ENCODE data around the gene EXOC6B.

EXOC6B gene

GRCh38 chr2:72731116-72731515 is 94.7 kb downstream of the EXOC6B start:
- DNase-seq = no peak

DNA sequence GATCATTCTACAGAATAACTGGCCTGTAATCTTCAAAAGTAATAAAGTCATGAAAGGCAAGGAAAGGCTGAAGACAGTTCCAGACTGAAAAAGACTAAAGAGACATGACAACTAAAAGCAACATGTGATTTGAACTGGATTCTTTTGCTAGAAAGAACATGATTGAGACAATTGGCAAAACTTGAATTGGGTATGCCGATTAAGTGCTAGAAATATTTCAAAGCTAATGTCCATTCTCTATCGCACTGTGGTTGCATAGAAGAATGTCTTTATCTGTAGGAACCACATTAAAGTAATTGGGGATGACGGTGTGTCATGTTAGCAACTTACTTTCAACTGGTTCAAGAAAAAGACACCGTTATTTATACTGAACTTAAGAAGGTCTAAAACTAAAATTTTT is 98.5 kb downstream of the EXOC6B start:
- no peak for DNase-seq

- DNase-seq = no peak
These were observed 102.0 kb downstream of the EXOC6B start for GRCh38 chr2:72723769-72724370.

- DNase-seq = no peak
These were observed 103.3 kb downstream of the EXOC6B start for GRCh38 chr2:72722492-72723070.

DNA sequence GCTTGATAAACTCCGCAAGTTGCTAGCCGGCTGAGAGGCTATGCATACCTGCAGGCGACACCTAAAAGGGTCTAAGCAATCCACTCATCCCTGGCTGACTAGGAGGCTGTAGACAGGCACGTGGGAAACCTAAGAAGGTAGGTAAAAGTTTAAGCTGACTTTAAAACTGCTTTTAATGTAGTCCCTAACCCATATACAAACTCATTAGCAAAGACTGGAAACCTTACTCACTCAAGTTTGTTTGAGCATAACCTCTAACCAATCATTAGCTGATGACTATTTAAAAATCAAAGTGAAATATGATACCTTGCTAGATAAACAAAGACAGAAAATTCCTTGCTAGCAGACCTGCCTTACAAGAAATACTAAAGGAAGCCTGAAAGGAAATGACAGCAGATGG is 106.4 kb downstream of the EXOC6B start:
- DNase-seq = no peak

DNA sequence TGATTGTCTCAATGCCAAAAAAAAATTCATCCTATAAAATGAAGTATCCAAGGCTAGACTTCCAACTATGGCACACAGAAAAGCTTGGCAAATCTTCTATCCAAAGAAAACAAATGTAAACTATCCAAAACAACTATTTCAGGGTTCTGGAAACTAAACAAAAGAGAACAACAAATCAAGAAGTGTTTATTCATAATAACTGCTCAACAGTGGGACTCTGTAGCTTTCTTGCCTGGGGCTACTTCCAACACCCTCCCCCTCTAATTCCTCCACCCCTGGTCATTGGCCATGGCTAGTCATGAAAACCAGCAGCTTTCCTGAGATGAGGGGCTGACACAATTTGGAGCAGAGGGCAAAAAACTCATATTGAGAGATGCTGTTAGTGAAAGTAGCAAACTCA is 107.0 kb downstream of the EXOC6B start:
- DNase-seq = no peak

- DNase-seq = no peak
These were observed 109.2 kb downstream of the EXOC6B start for GRCh38 chr2:72716601-72717000.

DNA sequence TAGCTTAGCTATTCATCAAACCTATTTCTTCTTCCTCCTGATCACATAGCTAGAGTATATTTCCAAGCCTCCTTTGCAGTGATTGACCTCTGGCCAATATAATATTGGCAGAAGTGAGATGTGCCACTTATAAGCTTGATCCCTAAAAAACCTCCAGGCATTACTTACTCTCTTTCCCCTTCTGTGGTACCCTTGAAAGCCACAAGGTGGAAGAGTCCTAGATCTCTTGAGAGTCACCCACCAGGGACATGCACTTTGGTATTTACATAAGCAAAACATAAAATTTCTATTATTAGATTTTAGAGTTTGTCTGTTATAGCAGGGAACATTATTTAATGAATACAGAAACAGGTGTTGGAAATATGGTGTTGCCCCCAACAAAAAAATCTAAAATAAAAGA is 112.0 kb downstream of the EXOC6B start:
- no peak for DNase-seq

DNA sequence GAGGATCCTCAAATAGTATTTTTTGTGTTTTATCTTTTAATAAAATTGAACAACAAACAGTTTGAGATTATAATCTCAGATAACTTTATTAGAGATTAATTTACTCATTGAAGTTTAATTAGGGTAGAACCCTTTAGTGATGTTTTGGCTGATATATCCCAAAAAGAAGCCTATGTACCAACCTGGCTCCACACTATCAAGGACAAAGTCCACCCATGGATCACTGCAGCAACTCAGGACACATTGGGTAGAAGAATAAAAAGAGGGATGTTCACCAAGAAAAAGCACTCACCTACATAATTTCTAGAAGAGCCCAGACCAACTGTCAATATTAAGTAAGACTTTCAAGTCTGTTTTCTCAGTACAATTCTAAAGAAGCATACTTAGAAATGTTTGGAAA is 112.9 kb downstream of the EXOC6B start:
- no peak for DNase-seq

DNA sequence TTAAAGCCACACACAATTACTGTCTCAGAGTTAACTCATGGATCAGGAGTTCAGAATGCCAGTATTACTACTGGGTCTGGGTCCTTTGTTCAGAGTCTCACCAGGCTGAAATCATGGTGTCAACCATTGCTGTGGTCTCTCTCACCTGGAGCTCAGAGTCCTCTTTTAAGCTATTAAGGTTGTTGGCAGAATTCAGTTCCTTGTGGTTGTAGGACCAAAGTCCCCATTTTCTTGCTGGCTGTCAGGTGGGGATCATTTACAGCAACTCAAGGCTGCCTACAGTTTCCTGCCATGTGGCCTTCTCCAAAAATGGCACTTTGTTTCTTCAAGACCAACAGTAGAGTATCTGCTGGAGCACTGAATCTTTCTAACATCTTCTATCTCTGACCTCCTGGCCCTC is 113.5 kb downstream of the EXOC6B start:
- DNase-seq = no peak

DNA sequence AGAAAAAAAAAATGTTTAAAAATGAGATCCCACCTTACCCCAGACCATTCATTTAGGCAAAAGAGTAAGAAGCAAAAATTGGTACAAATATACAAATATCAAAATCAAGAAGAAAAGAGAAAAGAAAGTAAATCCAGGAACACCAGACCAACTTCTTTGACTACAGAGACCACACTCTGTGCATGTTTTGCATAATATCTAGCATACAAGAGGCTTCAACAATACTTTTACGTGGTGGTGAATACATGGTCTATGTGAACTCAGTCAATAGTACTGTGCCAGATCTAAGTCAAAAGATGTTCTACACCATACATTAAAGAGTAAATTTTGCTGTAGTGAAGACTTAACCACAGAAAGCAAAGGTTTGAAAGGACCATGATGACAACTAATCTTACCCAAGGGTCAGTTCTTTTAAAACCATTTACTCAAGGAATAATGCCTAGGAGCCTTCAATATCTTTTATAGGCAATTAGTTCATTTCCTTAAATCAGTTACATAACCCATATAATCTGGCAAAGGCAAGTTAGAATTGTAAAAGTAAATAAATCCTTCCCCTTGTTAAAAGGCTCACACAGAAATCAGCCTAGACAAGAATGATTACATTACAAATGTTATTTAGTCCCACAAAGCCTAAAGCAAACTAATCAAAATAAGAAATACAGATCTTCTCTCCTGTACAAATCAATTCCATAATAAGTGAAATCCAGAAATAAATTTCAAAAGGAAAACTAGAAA is 115.2 kb downstream of the EXOC6B start:
- no peak for DNase-seq

- DNase-seq = no peak
These were observed 117.6 kb downstream of the EXOC6B start for GRCh38 chr2:72708236-72708635.

DNA sequence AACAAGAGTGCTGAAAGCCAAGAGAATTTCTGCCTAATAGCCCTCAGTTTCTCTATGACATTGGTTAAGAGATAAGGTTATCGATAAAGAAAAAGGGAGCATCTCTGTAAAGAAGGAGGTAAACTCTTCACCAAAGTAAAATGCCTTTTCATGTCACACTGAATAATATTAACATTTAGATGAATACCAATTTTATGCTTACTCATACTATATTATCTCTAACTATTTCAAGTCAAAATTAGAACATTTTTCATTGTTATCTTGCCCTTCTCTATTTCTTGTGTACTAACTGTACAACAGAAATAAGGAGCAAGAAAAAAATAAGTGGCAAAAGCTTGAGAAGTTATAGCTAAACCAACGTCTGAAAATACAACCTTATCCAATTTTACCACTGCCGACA is 127.5 kb downstream of the EXOC6B start:
- DNase-seq = no peak

- no peak for DNase-seq
These were observed 129.3 kb downstream of the EXOC6B start for GRCh38 chr2:72696559-72696958.

DNA sequence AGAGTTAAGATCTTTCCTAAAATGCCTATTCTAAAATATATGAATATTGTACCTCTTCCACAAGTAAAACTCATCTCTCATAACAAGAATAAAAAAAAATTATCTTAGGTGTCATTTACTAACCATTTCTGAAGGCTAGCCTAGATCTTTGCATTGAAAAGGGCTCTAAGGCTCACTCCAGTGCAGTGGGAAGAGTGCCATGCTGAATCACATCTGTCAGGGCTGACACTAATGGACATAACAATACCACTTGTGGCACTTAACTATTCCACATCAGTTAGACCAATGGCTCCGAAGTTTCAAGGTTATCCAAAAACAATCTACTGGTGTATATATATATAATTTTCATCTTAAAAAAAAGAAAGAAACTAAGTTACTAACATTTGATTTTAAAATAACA is 130.2 kb downstream of the EXOC6B start:
- DNase-seq = no peak

DNA sequence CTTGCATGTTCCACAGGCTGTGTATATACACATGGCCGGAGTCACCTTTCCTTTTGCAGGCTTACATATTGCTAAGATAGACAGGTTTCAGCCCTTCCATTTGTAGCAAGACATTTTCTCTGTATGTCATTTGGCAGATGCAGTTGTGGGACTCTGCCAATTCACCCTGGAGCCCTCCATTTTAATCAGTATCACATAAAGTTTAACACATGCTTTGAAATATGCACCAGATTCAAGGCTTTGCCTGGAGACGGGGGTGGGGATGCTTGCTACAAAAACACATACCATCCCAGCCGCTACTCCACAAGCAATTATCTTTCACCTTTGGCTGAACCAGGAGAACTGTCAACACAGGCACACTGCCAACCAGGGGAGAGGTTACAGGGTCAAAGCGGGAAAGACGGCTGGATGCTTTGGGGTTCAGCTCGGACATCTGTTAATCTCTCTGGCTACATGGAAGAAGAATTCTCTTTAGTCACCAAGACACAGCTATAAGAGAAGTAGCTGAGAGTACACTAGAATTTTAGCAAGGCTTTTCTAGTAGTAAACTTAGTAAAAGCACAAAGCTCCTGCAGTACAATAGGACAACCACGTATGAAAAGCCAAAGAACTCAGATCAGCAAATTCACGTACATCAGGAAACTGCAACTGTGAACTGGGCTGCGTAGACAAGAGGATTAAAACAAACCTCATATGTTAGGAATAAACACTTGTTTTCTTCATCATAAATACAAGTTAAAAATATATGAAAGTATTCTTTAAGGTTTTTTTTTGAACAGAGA is 130.9 kb downstream of the EXOC6B start:
- DNase-seq = no peak

GRCh38 chr2:72689579-72690195 is 136.1 kb downstream of the EXOC6B start:
- DNase-seq = no peak

DNA sequence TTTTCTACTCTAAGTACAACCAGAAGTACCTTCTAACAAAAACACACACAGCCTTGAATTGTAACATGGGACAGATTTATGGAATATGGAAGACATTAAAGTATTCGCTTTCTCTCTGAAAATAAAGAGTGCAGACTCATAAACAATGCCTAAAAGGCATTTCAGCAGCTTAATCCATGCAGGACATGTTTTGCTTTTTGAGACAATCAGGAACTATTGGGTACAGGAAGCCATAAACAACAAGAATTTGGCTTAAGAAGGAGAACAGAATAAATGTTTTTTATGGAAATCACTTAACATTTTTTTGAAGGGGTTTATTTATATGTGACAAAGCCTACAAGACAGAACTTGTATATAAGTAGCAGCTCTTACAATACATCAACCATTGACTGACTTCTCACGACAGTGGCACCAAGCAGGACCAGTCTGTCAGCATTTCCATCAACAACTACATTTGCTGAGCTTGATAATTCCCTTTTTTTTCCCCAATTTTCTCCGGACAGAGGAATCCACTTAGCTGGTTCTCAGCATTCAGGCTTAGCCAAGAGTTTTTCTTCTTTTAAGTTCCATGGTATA is 140.1 kb downstream of the EXOC6B start:
- no peak for DNase-seq

DNA sequence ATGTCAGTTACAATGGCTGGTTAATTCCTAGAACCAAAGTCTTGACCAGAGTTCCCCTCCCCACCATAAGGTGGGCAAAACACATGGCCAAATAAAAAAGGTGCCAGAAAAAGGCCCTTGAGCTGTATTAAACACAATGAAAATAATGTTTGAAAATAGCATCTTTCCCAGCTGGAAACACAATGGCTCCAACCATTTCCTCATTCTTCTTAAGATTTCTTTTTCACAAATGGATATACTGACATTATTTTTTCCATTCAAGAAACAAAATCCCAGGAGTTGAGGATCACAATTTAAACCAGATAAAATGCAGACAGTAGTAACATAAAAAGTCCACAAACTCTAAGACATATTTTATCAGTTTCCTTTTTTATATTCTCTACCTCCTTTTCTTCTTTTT is 143.8 kb downstream of the EXOC6B start:
- no peak for DNase-seq

- no peak for DNase-seq
These were observed 144.5 kb downstream of the EXOC6B start for GRCh38 chr2:72681016-72681995.

DNA sequence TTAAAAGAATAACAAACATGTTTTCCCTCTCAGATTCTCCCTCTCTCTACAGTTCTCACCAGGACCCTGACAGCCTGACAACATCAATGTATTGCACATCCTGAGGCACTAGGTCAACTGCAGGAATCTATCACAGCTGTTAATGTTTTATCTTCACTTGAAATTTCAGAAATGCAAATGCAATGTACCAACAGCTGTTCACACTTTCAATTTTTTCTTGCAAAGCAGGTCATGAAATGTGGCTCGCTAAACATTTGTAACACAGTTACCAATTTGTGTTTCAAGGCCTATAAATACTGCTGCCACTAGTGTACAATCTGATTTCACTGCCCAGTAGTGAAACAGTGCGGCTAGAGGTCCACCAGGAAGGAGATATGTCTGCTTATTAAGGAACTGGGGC is 147.8 kb downstream of the EXOC6B start:
- DNase-seq = no peak
